HepG2 (cell line): ENCODE measurements around the gene DPH1. TPM values are rescaled to one million over a fixed set of nuclear protein-coding genes. Genes with fewer than 3 reads are reported as not detected.

Experiments
- CCAR2 ChIP-seq: fragments of 200-400 bp; formaldehyde crosslinking; optimal IDR thresholded peaks from 2 replicates; pipeline ENCODE3; 2018; ENCODE audit warnings: low read depth, mild to moderate bottlenecking, low read length, moderate library complexity
- CHCHD3 ChIP-seq: sonication (generic); formaldehyde crosslinking; IDR thresholded peaks from 2 replicates; pipeline ENCODE4 v1.8.0; 2022; ENCODE audit warnings: mild to moderate bottlenecking, missing genetic modification reagents, moderate library complexity
- CHD2 ChIP-seq: IDR thresholded peaks from 2 replicates; pipeline ENCODE4 v1.6.1; 2011; ENCODE audit warnings: low read depth, low read length, improper control_type of control experiment
- HNF4G ChIP-seq, 2 experiments: sonication (generic) in 1 of 2; formaldehyde crosslinking in 1 of 2; IDR thresholded peaks; 2 replicates each; pipeline versions ENCODE4 v1.4.0 to v1.6.1; 2011 to 2020; ENCODE audit warnings: borderline replicate concordance in 2 of 2, low read depth in 2 of 2, mild to moderate bottlenecking in 2 of 2, low read length in 1 of 2, missing genetic modification reagents in 1 of 2, moderate library complexity in 1 of 2
- NPAS2 ChIP-seq: sonication (generic); formaldehyde crosslinking; IDR thresholded peaks from 2 replicates; pipeline ENCODE4 v1.8.0; 2022; ENCODE audit warnings: mild to moderate bottlenecking, missing genetic modification reagents, borderline replicate concordance
- PHB2 ChIP-seq: fragments of 450-650 bp; IDR thresholded peaks from 2 replicates; pipeline ENCODE4 v1.6.1; 2018; ENCODE audit not compliant: partially characterized antibody
- RELA ChIP-seq: sonication (generic); formaldehyde crosslinking; IDR thresholded peaks from 2 replicates; pipeline ENCODE4 v1.4.0; 2020; ENCODE audit warnings: missing genetic modification reagents
- SETDB1 ChIP-seq: sonication (generic); formaldehyde crosslinking; IDR thresholded peaks from 2 replicates; pipeline ENCODE4 v1.5.1; 2020; ENCODE audit warnings: missing genetic modification reagents, mild to moderate bottlenecking, borderline replicate concordance
- SNRNP70 ChIP-seq: fragments of 200-400 bp; formaldehyde crosslinking; IDR thresholded peaks from 2 replicates; pipeline ENCODE4 v1.6.1; 2017; ENCODE audit warnings: mild to moderate bottlenecking, low read depth, low read length, moderate library complexity
- SP1 ChIP-seq, 2 experiments: fragments of 450-650 bp in 1 of 2; sonication (generic) in 1 of 2; formaldehyde crosslinking in 1 of 2; IDR thresholded peaks; 2 replicates each; pipeline versions ENCODE4 v1.4.0 to v1.6.1; 2016 to 2020; ENCODE audit warnings: missing genetic modification reagents in 1 of 2
- TFDP1 ChIP-seq: IDR thresholded peaks from 2 replicates; pipeline ENCODE4 v1.6.1; 2016; ENCODE audit warnings: missing compliant biosample characterization, missing genetic modification reagents, borderline replicate concordance
- ZFP41 ChIP-seq: sonication (generic); formaldehyde crosslinking; IDR thresholded peaks from 2 replicates; pipeline ENCODE4 v1.4.0; 2020; ENCODE audit warnings: mild to moderate bottlenecking, missing genetic modification reagents, borderline replicate concordance
- ZKSCAN8 ChIP-seq: IDR thresholded peaks from 2 replicates; pipeline ENCODE4 v1.6.1; 2016; ENCODE audit warnings: borderline replicate concordance, missing genetic modification reagents, missing compliant biosample characterization
- ZMAT3 ChIP-seq: sonication (generic); formaldehyde crosslinking; conservative IDR thresholded peaks from 2 replicates; pipeline ENCODE4 v1.7.0; 2021; ENCODE audit warnings: missing genetic modification reagents
- ZNF12 ChIP-seq: sonication (generic); formaldehyde crosslinking; IDR thresholded peaks from 2 replicates; pipeline ENCODE4 v1.5.0; 2020; ENCODE audit warnings: missing genetic modification reagents
- ZNF138 ChIP-seq: sonication (generic); formaldehyde crosslinking; IDR thresholded peaks from 2 replicates; pipeline ENCODE4 v1.5.0; 2020; ENCODE audit warnings: mild to moderate bottlenecking, low read depth, missing genetic modification reagents
- ZNF260 ChIP-seq: sonication (generic); formaldehyde crosslinking; IDR thresholded peaks from 2 replicates; pipeline ENCODE4 v1.4.0; 2020; ENCODE audit warnings: missing genetic modification reagents, low read depth, mild to moderate bottlenecking, borderline replicate concordance
- ZNF292 ChIP-seq: sonication (generic); formaldehyde crosslinking; IDR thresholded peaks from 2 replicates; pipeline ENCODE4 v1.8.1; 2022; ENCODE audit warnings: mild to moderate bottlenecking, low read depth, missing genetic modification reagents, borderline replicate concordance
- ZNF451 ChIP-seq: sonication (generic); formaldehyde crosslinking; IDR thresholded peaks from 2 replicates; pipeline ENCODE4 v1.5.0; 2020; ENCODE audit warnings: mild to moderate bottlenecking, missing genetic modification reagents
- ZNF780A ChIP-seq: sonication (generic); formaldehyde crosslinking; IDR thresholded peaks from 2 replicates; pipeline ENCODE4 v1.8.0; 2022; ENCODE audit warnings: mild to moderate bottlenecking, missing genetic modification reagents, moderate library complexity
- ZSCAN20 ChIP-seq: sonication (generic); formaldehyde crosslinking; IDR thresholded peaks from 2 replicates; pipeline ENCODE4 v1.4.0; 2020; ENCODE audit warnings: missing genetic modification reagents, mild to moderate bottlenecking, borderline replicate concordance
- ZSCAN22 ChIP-seq: sonication (generic); formaldehyde crosslinking; IDR thresholded peaks from 2 replicates; pipeline ENCODE4 v1.4.0; 2020; ENCODE audit warnings: mild to moderate bottlenecking, missing genetic modification reagents
- polyA plus RNA-seq, 8 experiments: library from polyadenylated mRNA; depleted of rRNA in 3 of 8; stranded (reverse) in 7 of 8; unstranded in 1 of 8; fragments of >200 nt; fragmentation: Illumina TruSeq in 4 of 8; extraction: Trizol in 4 of 8; gene quantifications; 2 replicates each; pipeline versions ENCODE4 v1.2.1 to v1.2.3, GENCODE V29; 2011 to 2016; ENCODE audit warnings: low read depth in 4 of 8, missing spikeins in 1 of 8, mixed read lengths in 1 of 8; ENCODE audit not compliant: insufficient read depth in 1 of 8
- total RNA-seq, 5 experiments: library from RNA; depleted of rRNA; stranded (reverse); fragments of >200 nt; fragmentation: Illumina TruSeq; extraction: Trizol; gene quantifications; 2 replicates each; pipeline ENCODE4 v1.2.3, GENCODE V29; 2016; ENCODE audit warnings: low read depth in 1 of 5
- TF ChIP-seq, protein P1 (sequence below): sonication (generic); IDR thresholded peaks from 2 replicates; pipeline ENCODE4 v1.6.1; 2016; ENCODE audit warnings: low read depth, borderline replicate concordance
- TF ChIP-seq, protein P2 (sequence below): sonication (generic); formaldehyde crosslinking; IDR thresholded peaks from 2 replicates; pipeline ENCODE4 v1.4.0; 2020; ENCODE audit warnings: mild to moderate bottlenecking, missing genetic modification reagents
- TF ChIP-seq, protein P3 (sequence below): sonication (generic); formaldehyde crosslinking; conservative IDR thresholded peaks from 2 replicates; pipeline ENCODE4 v1.4.0; 2020; ENCODE audit warnings: missing genetic modification reagents

Gene DPH1
- total and polyA plus RNA-seq, 2 of the 13 experiments (the other 11 are each of a cell fraction or from before 2014, with no cell fraction given), result 25.3 to 42.8 TPM

GRCh38 chr17:2041561-2042389 lies 11.8 kb downstream of the DPH1 start, which contains the start of gene OVCA2 (continued):
- TF ChIP-seq ZNF138 (CRISPR knock-in tag) (no peak), RELA (CRISPR knock-in tag) (no peak), ZNF780A (CRISPR knock-in tag) (0 out of 2 replicates have a peak, but pooled peaks have one; percentile 70), CCAR2 (no peak), ZSCAN22 (CRISPR knock-in tag) (no peak; the same call in 1 of the 2 replicates), ZNF12 (CRISPR knock-in tag) (no peak), SETDB1 (CRISPR knock-in tag) (no peak), CHCHD3 (CRISPR knock-in tag) (no peak; the same call in 1 of the 2 replicates), TFDP1 (CRISPR knock-in tag) (peak; percentile 54; the same call in 1 of the 2 replicates), SP1 (IDR thresholded peaks at IDR 0.05) (no peak), SP1 (CRISPR knock-in tag; IDR thresholded peaks at IDR 0.05) (peak; percentile 88), HNF4G (IDR thresholded peaks at IDR 0.05; ENCODE audit: borderline replicate concordance, low read depth, low read length) (peak; percentile 14; the same call in 1 of the 2 replicates), HNF4G (CRISPR knock-in tag; IDR thresholded peaks at IDR 0.05; ENCODE audit: borderline replicate concordance, low read depth) (no peak), ZNF451 (peak; percentile 67; the same call in 1 of the 2 replicates), ZNF260 (CRISPR knock-in tag) (no peak), CHD2 (no peak; the same call in 1 of the 2 replicates), ZNF292 (CRISPR knock-in tag) (no peak), PHB2 (no peak), NPAS2 (CRISPR knock-in tag) (no peak), ZSCAN20 (no peak), ZMAT3 (CRISPR knock-in tag) (no peak), ZKSCAN8 (CRISPR knock-in tag) (peak; percentile 43; the same call in 1 of the 2 replicates), SNRNP70 (no peak), ZFP41 (CRISPR knock-in tag) (no peak)
- TF ChIP-seq, protein P1, sequence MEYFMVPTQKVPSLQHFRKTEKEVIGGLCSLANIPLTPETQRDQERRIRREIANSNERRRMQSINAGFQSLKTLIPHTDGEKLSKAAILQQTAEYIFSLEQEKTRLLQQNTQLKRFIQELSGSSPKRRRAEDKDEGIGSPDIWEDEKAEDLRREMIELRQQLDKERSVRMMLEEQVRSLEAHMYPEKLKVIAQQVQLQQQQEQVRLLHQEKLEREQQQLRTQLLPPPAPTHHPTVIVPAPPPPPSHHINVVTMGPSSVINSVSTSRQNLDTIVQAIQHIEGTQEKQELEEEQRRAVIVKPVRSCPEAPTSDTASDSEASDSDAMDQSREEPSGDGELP, result no peak
- TF ChIP-seq, protein P2, sequence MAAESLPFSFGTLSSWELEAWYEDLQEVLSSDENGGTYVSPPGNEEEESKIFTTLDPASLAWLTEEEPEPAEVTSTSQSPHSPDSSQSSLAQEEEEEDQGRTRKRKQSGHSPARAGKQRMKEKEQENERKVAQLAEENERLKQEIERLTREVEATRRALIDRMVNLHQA, result no peak
- TF ChIP-seq, protein P3, sequence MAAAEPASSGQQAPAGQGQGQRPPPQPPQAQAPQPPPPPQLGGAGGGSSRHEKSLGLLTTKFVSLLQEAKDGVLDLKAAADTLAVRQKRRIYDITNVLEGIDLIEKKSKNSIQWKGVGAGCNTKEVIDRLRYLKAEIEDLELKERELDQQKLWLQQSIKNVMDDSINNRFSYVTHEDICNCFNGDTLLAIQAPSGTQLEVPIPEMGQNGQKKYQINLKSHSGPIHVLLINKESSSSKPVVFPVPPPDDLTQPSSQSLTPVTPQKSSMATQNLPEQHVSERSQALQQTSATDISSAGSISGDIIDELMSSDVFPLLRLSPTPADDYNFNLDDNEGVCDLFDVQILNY (CRISPR knock-in tag), result no peak
